ENCODE results near the gene CHMP6. TPM values are rescaled to one million over a fixed set of nuclear protein-coding genes. Genes with fewer than 3 reads are reported as not detected.
A peak's percentile ranks its signal among the peaks of the same experiment; 100 is the strongest.

The CHMP6 gene
- total and polyA plus RNA-seq, 9 of the 15 experiments (the other 6 are each of a cell fraction or from before 2014, with no cell fraction given) = 0.25 to 30.4 (median 13.4) TPM

DNA sequence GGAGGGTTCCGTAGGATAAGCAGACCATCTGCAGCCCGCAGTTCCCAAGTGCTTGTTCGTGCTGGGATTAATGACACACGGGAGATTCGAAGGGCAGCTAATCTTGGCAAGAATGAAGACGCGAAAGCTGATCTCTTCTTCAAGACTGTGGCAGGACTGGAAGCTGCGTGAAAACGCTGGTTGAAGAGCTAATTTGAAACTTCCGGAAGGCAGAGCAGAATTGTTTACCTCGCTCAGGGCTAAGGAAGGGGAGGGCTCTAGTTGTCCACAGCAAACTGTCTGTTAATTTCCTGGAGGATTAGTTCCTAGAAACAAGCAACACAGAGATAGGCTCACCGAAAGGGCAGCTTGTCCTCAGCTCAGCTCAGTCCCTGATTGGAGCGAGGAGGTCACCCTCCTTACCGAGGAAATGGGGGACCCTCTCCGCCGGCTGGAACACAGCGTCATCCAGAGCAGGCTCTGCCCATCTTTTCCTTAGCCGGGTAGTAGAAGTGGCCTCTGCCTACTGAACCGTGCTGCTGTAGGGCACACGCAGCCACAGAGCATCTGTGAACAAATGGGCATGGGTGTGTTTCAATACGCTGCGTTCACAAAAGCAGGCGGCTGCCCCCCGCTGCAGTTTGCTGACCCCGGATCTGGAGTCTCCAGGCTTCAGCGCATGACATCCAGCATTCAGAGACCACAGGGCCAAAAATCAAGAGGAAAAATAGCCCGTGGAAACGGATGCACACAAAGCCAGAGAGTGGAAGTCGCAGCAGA lies 26.6 kb downstream of the CHMP6 start (continued):
- TF ChIP-seq, protein P1, sequence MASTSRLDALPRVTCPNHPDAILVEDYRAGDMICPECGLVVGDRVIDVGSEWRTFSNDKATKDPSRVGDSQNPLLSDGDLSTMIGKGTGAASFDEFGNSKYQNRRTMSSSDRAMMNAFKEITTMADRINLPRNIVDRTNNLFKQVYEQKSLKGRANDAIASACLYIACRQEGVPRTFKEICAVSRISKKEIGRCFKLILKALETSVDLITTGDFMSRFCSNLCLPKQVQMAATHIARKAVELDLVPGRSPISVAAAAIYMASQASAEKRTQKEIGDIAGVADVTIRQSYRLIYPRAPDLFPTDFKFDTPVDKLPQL (IDR thresholded peaks at IDR 0.05; ENCODE audit: extremely low read depth, insufficient read length) = peak; percentile 67
- TF ChIP-seq CREBBP (IDR thresholded peaks at IDR 0.05; ENCODE audit: low read depth, low read length) (no peak), NCOA4 (IDR thresholded peaks at IDR 0.05; ENCODE audit: partially characterized antibody) (no peak), DNMT1 (IDR thresholded peaks at IDR 0.05) (no peak), ETS2 (tag; IDR thresholded peaks at IDR 0.05; ENCODE audit: borderline replicate concordance, poor library complexity, severe bottlenecking) (no peak), TAF1 (IDR thresholded peaks at IDR 0.05; ENCODE audit: control insufficient read depth, extremely low read depth, insufficient read depth, low read length, severe bottlenecking) (peak; percentile 65), BRD4 (IDR thresholded peaks at IDR 0.05) (no peak), THRAP3 (IDR thresholded peaks at IDR 0.05; ENCODE audit: borderline replicate concordance) (no peak), ZNF436 (CRISPR knock-in tag; IDR thresholded peaks at IDR 0.05) (no peak), SAFB (IDR thresholded peaks at IDR 0.05; ENCODE audit: borderline replicate concordance, low read depth, low read length) (no peak), ZNF124 (CRISPR knock-in tag; IDR thresholded peaks at IDR 0.05) (no peak), ZNF134 (CRISPR knock-in tag; conservative IDR thresholded peaks at IDR 0.05) (no peak), TAF7 (tag; IDR thresholded peaks at IDR 0.05) (0 out of 2 replicates have a peak, but pooled peaks have one; percentile 49), SRSF7 (optimal IDR thresholded peaks at IDR 0.05; ENCODE audit: low read depth, low read length) (no peak), ZNF766 (CRISPR knock-in tag; conservative IDR thresholded peaks at IDR 0.05) (no peak), GABPB2 (CRISPR knock-in tag; conservative IDR thresholded peaks at IDR 0.05) (no peak), ZFP36 (IDR thresholded peaks at IDR 0.05; ENCODE audit: low read depth, low read length, partially characterized antibody) (no peak), RFX1 (IDR thresholded peaks at IDR 0.05) (no peak), ZNF232 (CRISPR knock-in tag; IDR thresholded peaks at IDR 0.05) (no peak), ILF3 (IDR thresholded peaks at IDR 0.05; ENCODE audit: borderline replicate concordance) (no peak), NFIC (IDR thresholded peaks at IDR 0.05) (no peak), FOS (IDR thresholded peaks at IDR 0.05; ENCODE audit: extremely low read depth, insufficient read length) (no peak)
- TF ChIP-seq, protein P2, sequence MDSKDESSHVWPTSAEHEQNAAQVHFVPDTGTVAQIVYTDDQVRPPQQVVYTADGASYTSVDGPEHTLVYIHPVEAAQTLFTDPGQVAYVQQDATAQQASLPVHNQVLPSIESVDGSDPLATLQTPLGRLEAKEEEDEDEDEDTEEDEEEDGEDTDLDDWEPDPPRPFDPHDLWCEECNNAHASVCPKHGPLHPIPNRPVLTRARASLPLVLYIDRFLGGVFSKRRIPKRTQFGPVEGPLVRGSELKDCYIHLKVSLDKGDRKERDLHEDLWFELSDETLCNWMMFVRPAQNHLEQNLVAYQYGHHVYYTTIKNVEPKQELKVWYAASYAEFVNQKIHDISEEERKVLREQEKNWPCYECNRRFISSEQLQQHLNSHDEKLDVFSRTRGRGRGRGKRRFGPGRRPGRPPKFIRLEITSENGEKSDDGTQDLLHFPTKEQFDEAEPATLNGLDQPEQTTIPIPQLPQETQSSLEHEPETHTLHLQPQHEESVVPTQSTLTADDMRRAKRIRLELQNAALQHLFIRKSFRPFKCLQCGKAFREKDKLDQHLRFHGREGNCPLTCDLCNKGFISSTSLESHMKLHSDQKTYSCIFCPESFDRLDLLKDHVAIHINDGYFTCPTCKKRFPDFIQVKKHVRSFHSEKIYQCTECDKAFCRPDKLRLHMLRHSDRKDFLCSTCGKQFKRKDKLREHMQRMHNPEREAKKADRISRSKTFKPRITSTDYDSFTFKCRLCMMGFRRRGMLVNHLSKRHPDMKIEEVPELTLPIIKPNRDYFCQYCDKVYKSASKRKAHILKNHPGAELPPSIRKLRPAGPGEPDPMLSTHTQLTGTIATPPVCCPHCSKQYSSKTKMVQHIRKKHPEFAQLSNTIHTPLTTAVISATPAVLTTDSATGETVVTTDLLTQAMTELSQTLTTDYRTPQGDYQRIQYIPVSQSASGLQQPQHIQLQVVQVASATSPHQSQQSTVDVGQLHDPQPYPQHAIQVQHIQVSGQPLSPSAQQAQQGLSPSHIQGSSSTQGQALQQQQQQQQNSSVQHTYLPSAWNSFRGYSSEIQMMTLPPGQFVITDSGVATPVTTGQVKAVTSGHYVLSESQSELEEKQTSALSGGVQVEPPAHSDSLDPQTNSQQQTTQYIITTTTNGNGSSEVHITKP (IDR thresholded peaks at IDR 0.05; ENCODE audit: partially characterized antibody) = peak; percentile 74
- TF ChIP-seq, protein P3, sequence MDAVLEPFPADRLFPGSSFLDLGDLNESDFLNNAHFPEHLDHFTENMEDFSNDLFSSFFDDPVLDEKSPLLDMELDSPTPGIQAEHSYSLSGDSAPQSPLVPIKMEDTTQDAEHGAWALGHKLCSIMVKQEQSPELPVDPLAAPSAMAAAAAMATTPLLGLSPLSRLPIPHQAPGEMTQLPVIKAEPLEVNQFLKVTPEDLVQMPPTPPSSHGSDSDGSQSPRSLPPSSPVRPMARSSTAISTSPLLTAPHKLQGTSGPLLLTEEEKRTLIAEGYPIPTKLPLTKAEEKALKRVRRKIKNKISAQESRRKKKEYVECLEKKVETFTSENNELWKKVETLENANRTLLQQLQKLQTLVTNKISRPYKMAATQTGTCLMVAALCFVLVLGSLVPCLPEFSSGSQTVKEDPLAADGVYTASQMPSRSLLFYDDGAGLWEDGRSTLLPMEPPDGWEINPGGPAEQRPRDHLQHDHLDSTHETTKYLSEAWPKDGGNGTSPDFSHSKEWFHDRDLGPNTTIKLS (IDR thresholded peaks at IDR 0.05; ENCODE audit: borderline replicate concordance, low read depth) = 0 out of 2 replicates have a peak, but pooled peaks have one; percentile 3
